ENCODE results near the gene MORN3. TPM values are rescaled to one million over a fixed set of nuclear protein-coding genes. Genes with fewer than 3 reads are reported as not detected.

MORN3 gene
- total RNA-seq, 1 experiment from 2014 or later: 0.34 TPM

DNA sequence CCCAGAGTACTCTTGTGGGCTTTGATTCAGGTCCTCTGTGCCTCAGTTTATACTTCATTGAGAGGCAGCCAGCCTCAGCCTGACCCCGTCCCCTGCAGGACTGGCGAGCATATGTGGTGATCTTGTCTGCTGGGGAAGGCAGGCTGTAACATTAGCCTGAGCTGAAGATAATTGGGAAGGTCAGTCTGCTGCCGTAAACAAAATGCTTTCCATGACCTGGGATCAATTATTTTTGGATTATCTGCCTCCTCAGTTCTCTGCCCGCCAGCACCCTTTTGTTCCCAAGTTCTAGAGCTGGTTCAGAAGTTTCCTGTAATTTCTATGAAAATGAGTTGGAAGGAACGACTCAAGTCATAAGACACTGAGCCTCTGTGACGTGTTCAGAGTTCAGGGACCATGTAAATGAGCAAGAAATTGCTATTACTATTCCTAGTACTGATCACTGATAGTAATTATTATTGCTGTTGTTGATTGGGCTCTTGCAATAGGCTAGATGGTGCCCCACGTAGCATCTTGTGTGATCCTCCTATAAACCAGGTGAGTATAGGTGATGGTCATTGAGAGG lies 38.6 kb downstream of the MORN3 start:
- Histone ChIP-seq H3K9me2 (ENCODE audit: insufficient read depth) (no peaks in the 10 kb centered on the region), H3K4me3 (replicated peaks in 1 of 2; ENCODE audit: low read depth in 1 of 2, low read length in 2 of 2) (no peak overlapping the region), H3K9ac (ENCODE audit: low read length) (no peak overlapping the region), H3K4me1 (ENCODE audit: control insufficient read depth in 1 of 2, insufficient read depth in 2 of 2, low read length in 2 of 2) (peaks cover 22 to 39% of the 10 kb centered on the region in 2 experiments), H3K27ac (ENCODE audit: low read depth, low read length) (no peak overlapping the region), H3K4me2 (ENCODE audit: low read length) (no peak overlapping the region), H2AFZ (ENCODE audit: low read depth, low read length, poor library complexity, severe bottlenecking) (no peak overlapping the region), H3K36me3 (ENCODE audit: control insufficient read depth in 1 of 2, insufficient read depth in 2 of 2, low read length in 2 of 2) (no peaks in the 10 kb centered on the region), H3K27me3 (ENCODE audit: insufficient read depth, low read length) (no peaks in the 10 kb centered on the region), H3K9me3 (ENCODE audit: control insufficient read depth in 1 of 2, insufficient read depth in 1 of 2, low read depth in 1 of 2, low read length in 2 of 2) (no peaks in the 10 kb centered on the region), H3K79me2 (ENCODE audit: insufficient read depth, low read length) (peaks cover 62% of the 10 kb centered on the region), H4K20me1 (ENCODE audit: insufficient read depth) (no peaks in the 10 kb centered on the region)
- ChIA-PET POLR2A (no interaction called here), RAD21 (ENCODE audit: low non-redundant PET in 1 of 2, low total read pairs in 2 of 2, uncharacterized antibody in 2 of 2, unreplicated experiment in 2 of 2) (no interaction called here), CTCF (interaction anchor here (0.7 kb wide), 1 partner anchor 1827 kb away, joined by 3 read pairs; no protein-coding TSS in a partner anchor)
- intact Hi-C loops (cut with micrococcal nuclease): no loop called here
- TF ChIP-seq, protein P1, sequence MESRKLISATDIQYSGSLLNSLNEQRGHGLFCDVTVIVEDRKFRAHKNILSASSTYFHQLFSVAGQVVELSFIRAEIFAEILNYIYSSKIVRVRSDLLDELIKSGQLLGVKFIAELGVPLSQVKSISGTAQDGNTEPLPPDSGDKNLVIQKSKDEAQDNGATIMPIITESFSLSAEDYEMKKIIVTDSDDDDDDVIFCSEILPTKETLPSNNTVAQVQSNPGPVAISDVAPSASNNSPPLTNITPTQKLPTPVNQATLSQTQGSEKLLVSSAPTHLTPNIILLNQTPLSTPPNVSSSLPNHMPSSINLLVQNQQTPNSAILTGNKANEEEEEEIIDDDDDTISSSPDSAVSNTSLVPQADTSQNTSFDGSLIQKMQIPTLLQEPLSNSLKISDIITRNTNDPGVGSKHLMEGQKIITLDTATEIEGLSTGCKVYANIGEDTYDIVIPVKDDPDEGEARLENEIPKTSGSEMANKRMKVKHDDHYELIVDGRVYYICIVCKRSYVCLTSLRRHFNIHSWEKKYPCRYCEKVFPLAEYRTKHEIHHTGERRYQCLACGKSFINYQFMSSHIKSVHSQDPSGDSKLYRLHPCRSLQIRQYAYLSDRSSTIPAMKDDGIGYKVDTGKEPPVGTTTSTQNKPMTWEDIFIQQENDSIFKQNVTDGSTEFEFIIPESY (IDR thresholded peaks at IDR 0.05; ENCODE audit: extremely low read depth, insufficient replicate concordance, low read length): no peak
- ATAC-seq: no peak
- no peak for DNase-seq (ENCODE audit: low read depth, low spot score)
- no TSS peak for BruUV-seq (replicated peaks)

DNA sequence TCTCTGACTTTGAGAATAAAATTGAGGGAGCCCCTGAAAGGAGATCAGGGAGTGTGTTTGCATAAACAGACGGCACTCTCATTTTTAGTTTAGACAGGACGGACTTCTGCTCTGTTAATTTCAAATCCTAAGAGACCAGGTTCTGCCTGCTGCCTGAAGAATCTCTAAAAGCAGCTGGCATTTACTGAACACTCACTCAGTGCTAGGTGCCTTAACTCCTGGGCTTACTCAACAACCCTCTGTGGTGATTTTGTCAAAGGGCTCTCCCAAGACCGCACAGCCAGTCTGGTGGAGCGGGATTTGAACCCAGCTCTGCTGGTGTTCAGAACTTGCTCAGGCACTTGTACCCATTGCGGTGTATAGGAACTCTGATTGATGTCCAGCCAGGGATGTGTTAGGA lies 40.9 kb downstream of the MORN3 start:
- Histone ChIP-seq H3K27ac (ENCODE audit: low read depth, low read length) (peak overlapping the region; percentile 79), H3K9ac (ENCODE audit: low read length) (peak overlapping the region; percentile 95), H3K9me2 (ENCODE audit: insufficient read depth) (no peaks in the 10 kb centered on the region), H2AFZ (ENCODE audit: low read depth, low read length, poor library complexity, severe bottlenecking) (no peak overlapping the region), H3K9me3 (ENCODE audit: control insufficient read depth in 1 of 2, insufficient read depth in 1 of 2, low read depth in 1 of 2, low read length in 2 of 2) (no peaks in the 10 kb centered on the region), H3K4me1 (ENCODE audit: control insufficient read depth in 1 of 2, insufficient read depth in 2 of 2, low read length in 2 of 2) (peaks cover 30 to 49% of the 10 kb centered on the region in 2 experiments), H4K20me1 (ENCODE audit: insufficient read depth) (no peaks in the 10 kb centered on the region), H3K27me3 (ENCODE audit: insufficient read depth, low read length) (no peaks in the 10 kb centered on the region), H3K4me3 (replicated peaks in 1 of 2; ENCODE audit: low read depth in 1 of 2, low read length in 2 of 2) (peak overlapping the region in 1 of 2 experiments; percentile 87; a peak in 3 of 4 replicates), H3K79me2 (ENCODE audit: insufficient read depth, low read length) (peaks cover 59% of the 10 kb centered on the region), H3K36me3 (ENCODE audit: control insufficient read depth in 1 of 2, insufficient read depth in 2 of 2, low read length in 2 of 2) (no peaks in the 10 kb centered on the region), H3K4me2 (ENCODE audit: low read length) (peak overlapping the region; percentile 96)
- CTCF ChIA-PET: interaction anchor here (4.2 kb wide), 1 partner anchor 76 kb away, joined by 27 read pairs; no protein-coding TSS in a partner anchor
- no peak for DNase-seq (ENCODE audit: low read depth, low spot score)
- BruUV-seq (replicated peaks): no TSS peak
- TF ChIP-seq, protein P2, sequence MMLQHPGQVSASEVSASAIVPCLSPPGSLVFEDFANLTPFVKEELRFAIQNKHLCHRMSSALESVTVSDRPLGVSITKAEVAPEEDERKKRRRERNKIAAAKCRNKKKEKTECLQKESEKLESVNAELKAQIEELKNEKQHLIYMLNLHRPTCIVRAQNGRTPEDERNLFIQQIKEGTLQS (IDR thresholded peaks at IDR 0.05): no peak
- TF ChIP-seq ELF1 (IDR thresholded peaks at IDR 0.05; ENCODE audit: borderline replicate concordance, low read depth) (no peak), SP1 (IDR thresholded peaks at IDR 0.05; ENCODE audit: low read depth) (no peak), POLR2AphosphoS5 (IDR thresholded peaks at IDR 0.05; ENCODE audit: low read depth, low read length) (no peak), SRF (IDR thresholded peaks at IDR 0.05; ENCODE audit: low read depth) (no peak), CBX3 (IDR thresholded peaks at IDR 0.05; ENCODE audit: low read depth) (no peak), SIN3A (IDR thresholded peaks at IDR 0.05; ENCODE audit: low read depth) (no peak), EZH2 (IDR thresholded peaks at IDR 0.05) (no peak), EGR1 (IDR thresholded peaks at IDR 0.05; ENCODE audit: low read depth) (no peak)
- TF ChIP-seq, protein P1 (IDR thresholded peaks at IDR 0.05; ENCODE audit: extremely low read depth, insufficient replicate concordance, low read length): no peak
- RAD21 ChIA-PET (ENCODE audit: low non-redundant PET in 1 of 2, low total read pairs in 2 of 2, uncharacterized antibody in 2 of 2, unreplicated experiment in 2 of 2): interaction anchor here in 1 of 2 experiments (0.6 kb wide), 1 partner anchor 89 kb away, joined by 3 read pairs; no protein-coding TSS in a partner anchor
- POLR2A ChIA-PET: interaction anchor here (1.2 to 1.3 kb wide), 2 partner anchors 8 to 10 kb away, joined by 3 to 4 read pairs; no protein-coding TSS in a partner anchor
- no peak for ATAC-seq
- intact Hi-C loops (cut with micrococcal nuclease): loop anchor here (5.0 kb wide), 2 partner anchors 34 to 126 kb away; no protein-coding TSS in a partner anchor
